ENCODE data around the gene EML4.
"Not testable (repeated sequence)": the region's sequence is repeated elsewhere in the genome, so short reads cannot be mapped to it uniquely, and the experiment has no call there.

The EML4 gene

GRCh38 chr2:42128721-42129486, 40.2 kb upstream of the EML4 start:
- no peak for FAIRE-seq
- no peak for DNase-seq (ENCODE audit: insufficient read length, low spot score)
- TF ChIP-seq, protein P1, sequence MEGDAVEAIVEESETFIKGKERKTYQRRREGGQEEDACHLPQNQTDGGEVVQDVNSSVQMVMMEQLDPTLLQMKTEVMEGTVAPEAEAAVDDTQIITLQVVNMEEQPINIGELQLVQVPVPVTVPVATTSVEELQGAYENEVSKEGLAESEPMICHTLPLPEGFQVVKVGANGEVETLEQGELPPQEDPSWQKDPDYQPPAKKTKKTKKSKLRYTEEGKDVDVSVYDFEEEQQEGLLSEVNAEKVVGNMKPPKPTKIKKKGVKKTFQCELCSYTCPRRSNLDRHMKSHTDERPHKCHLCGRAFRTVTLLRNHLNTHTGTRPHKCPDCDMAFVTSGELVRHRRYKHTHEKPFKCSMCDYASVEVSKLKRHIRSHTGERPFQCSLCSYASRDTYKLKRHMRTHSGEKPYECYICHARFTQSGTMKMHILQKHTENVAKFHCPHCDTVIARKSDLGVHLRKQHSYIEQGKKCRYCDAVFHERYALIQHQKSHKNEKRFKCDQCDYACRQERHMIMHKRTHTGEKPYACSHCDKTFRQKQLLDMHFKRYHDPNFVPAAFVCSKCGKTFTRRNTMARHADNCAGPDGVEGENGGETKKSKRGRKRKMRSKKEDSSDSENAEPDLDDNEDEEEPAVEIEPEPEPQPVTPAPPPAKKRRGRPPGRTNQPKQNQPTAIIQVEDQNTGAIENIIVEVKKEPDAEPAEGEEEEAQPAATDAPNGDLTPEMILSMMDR (IDR thresholded peaks at IDR 0.05; ENCODE audit: insufficient read depth, missing control alignments): no peak

DNA sequence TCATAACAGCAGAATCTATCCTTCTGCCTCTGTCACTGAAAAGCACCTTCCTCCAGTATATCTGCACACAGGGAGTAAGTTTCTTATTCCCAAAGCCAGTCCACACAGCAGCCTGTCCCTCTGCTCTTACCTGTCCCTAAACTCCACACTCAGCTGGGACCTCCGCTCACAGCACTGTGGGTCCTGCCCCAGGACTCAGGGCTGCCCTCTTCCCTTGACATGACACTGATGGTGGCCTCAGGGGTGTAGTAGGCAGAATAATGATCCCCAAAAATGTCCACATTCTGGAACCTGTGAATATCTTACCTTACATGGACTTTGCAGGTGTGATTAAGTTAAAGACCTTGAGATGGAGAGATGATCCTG, 39.7 kb upstream of the EML4 start:
- TF ChIP-seq, protein P1 (IDR thresholded peaks at IDR 0.05; ENCODE audit: insufficient read depth, missing control alignments): no peak
- no peak for DNase-seq (ENCODE audit: insufficient read length, low spot score)
- FAIRE-seq: no peak

DNA sequence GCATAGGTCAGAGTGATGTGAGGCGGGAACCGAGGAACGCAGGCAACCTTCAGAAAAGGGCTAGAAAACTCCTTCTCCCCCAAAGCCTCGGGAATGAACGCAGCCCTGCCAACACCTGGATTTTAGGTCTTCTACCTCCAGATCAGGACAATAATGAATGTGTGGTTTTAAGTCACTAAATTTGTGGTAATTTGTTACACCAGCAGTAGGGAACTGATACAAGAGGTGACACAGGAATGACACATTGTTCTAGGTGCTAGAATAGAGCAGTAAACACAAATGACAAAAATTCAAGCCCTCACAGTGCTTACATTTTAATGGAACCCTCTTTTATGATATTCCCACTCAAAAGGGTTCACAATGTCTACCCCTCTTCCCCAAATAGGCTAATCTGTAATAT, 39.2 kb upstream of the EML4 start:
- TF ChIP-seq, protein P1 (IDR thresholded peaks at IDR 0.05; ENCODE audit: insufficient read depth, missing control alignments): no peak
- no peak for DNase-seq (ENCODE audit: insufficient read length, low spot score)
- no peak for FAIRE-seq

GRCh38 chr2:42130858-42131257, 38.3 kb upstream of the EML4 start:
- not testable (repeated sequence) for FAIRE-seq; DNase-seq (ENCODE audit: insufficient read length, low spot score)

DNA sequence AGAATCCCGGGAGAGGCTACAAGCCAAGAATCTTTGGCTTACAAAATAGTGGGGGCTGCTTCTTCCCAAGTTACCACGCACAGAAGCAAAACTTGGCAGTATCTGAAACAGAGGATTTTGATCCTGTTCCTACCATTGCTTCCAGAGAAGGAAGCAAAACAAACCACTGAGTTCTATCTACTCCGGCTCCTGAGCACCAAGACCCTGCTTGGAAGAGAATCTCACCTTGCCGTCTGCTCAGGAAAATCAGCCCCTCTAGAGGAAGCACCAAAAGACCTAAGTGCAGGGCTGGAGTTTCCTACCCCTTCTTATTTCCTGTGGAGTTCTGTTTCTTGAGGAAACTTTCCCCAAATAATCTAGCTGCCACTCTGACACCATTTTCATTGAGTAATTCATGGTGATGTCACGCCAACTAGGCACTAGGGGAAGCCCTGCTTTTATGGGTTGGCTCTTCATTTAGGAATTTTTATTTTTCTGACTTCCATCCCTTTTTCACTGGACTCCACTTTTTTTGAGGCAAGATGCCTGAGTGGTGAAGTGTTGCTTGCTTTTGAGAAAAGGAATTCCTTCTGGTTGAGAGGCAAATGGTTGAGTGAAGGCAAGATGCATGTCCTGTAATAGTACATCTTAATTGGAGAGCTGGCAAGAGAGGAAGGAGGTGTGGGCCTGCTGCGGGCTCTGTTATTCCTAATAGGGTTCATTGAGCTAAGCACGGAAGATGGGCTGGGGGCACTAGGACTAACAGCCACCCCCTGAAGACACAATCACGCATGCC, 36.8 kb upstream of the EML4 start:
- FAIRE-seq (no peak), DNase-seq (ENCODE audit: insufficient read length, low spot score) (no peak)
- TF ChIP-seq, protein P1 (IDR thresholded peaks at IDR 0.05; ENCODE audit: insufficient read depth, missing control alignments): no peak

GRCh38 chr2:42132966-42133641, 36.0 kb upstream of the EML4 start:
- TF ChIP-seq, protein P1 (IDR thresholded peaks at IDR 0.05; ENCODE audit: insufficient read depth, missing control alignments): no peak
- FAIRE-seq (no peak), DNase-seq (ENCODE audit: insufficient read length, low spot score) (no peak)

DNA sequence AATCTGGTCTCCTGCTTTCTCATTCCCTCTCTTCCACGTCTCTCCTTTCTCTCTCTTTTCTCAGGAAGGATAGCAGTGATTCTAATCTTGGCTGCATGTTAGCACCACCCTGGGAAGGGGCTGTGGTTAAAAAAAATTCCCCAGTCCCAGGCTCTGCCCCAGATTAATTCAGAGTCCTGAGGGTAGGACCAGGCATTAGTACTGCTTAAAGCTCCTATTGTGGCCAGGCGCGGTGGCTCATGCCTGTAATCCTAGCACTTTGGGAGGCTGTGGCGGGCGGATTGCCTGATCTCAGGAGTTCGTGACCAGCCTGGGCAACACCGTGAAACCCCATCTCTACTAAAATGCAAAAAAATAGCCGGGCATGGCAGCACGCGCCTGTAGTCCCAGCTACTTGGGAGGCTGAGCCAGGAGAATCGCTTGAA, 35.4 kb upstream of the EML4 start:
- TF ChIP-seq, protein P1 (IDR thresholded peaks at IDR 0.05; ENCODE audit: insufficient read depth, missing control alignments): no peak
- no peak for DNase-seq (ENCODE audit: insufficient read length, low spot score)
- no peak for FAIRE-seq

- not testable (repeated sequence) for DNase-seq (ENCODE audit: insufficient read length, low spot score); FAIRE-seq
Observed at GRCh38 chr2:42134401-42134932, 34.7 kb upstream of the EML4 start.
